CD1c-positive myeloid dendritic cell (primary cell): ENCODE results near the gene MAP2K5.
A peak's percentile ranks its signal among the peaks of the same experiment; 100 is the strongest.

Experiments used
- DNase-seq: peaks from one replicate; pipeline ENCODE4 v3.0.0-alpha.2; 2016; ENCODE audit errors: extremely low spot score

Gene MAP2K5

DNA sequence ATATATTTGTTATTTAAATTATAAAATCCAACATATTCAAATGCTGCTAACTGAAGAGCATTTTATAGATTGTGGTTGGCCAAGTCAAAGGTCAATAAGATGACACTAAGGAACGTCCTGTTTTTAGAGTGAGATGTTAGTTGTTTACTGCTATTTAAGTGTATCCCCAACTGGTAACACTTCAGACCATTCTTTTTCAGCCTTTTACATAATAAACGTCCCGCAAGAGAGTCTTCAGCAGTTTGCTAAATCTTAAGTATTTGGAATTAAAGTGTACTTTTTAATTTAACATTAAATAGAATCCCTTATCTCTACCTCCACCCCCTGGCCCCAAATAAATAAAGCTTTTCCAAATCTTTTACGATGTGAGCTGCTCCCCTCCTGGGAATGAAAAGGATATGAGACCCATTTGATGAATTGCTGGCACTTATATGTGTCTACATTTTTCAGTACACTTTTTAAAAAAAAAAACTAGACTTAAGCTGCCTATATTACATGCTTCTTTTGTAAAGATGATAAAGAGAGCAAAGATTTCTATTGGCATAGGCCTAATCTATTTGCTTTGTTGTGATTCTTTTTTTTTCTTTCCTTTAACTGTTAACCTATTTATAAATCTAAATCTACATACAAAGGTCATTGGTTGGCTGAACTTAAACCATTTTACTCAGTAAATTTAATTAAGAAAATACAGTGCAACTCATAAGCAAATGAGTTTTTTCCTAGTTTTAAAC lies 181.0 kb downstream of the MAP2K5 start:
- DNase-seq: no peak

DNA sequence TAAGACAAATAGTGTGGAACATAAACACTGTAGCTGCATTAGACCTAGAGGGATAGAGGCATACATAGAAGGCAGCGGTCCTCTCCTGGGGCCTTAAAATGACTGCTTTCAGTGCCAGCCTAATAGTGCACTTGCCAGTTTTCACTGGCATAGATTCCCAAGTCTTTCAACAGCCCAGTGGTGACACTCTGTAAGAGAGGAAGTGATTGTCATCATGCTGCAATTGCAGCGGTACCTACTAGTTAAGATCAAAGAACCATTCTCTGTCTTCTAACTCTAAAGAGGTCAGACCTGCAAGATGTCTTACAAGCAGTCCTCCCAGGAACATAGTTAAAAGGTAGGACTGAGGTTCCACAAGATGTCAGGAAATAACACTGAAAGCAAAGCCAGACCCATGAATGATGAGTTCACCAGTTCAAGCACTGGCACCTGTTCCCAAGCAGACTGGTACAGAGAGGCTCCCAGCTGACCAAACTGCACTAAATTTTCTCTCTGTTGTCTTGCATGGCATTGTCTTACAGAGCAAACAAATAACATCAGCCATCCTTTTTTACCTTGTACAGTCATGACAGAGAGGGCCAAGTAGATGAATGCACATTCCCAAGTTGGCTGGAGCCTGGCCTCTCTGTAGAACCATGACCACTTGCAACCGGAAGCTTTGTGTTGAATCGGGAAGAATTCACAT lies 182.3 kb downstream of the MAP2K5 start:
- DNase-seq: no peak

DNA sequence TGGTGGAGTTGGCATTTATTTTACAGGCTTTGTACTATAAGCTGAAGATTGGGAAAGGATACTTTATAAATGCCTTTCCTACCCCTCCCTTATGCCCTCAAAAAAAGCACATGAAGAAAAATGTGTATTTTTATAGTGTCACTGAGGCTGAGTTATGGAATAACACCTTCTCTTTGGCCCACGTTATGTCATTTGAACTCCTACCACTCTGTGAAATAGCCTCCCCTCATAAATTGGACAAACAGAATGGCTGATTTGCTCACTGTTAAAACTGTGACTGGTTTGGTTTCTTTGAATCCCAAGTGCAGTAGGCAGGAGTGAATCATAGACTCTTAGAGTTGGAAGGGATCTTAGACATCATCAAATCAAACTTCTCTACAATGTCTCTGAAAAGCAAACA lies 187.6 kb downstream of the MAP2K5 start:
- DNase-seq: no peak

DNA sequence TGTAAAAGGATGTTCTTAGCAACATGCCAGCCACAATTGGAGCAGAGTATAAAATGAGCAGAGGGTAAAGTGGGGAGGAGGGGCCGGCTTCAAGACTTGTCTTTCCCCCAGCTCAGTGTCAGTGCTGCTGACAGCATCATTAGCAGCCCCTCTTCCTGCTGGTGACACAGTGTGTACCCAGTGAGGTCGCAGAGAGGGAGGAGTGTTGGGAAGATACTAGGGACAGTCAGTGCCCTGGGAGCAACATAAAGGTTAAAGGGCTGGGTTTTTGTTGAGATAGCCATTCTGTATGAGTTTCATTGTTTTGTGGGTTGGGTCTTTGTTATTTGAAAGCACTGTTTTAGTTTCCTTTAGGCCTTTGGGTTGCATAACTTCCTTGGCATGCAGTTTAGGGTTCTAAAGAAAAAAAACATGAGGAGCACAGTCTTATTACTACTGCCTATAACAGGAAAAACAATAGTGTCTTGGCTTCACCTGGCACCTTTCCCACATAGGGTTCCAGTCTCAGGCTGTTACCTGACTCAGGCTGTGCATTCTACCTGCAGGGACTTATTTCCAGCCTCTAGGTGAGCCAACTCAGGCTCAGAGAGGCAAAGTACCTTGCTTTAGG lies 188.7 kb downstream of the MAP2K5 start:
- DNase-seq: no peak

DNA sequence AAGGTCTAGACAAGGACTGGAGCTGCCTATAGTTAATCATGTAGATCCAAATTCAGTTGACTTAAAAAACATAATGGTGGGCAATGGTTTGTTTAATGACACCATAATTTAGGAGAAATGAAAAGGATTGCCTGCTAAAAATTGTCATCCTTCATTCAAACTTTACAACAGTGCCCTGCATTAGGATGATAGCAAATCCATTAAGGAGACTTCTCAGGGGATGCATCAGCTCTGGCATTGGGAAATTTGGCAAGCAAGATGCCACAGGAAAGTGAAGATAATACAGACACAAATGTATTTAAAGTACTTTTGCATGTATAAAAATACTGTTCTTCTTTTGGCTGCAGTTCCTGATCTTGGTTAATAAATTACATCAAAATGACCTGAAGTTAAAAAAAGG lies 189.7 kb downstream of the MAP2K5 start:
- DNase-seq: no peak

DNA sequence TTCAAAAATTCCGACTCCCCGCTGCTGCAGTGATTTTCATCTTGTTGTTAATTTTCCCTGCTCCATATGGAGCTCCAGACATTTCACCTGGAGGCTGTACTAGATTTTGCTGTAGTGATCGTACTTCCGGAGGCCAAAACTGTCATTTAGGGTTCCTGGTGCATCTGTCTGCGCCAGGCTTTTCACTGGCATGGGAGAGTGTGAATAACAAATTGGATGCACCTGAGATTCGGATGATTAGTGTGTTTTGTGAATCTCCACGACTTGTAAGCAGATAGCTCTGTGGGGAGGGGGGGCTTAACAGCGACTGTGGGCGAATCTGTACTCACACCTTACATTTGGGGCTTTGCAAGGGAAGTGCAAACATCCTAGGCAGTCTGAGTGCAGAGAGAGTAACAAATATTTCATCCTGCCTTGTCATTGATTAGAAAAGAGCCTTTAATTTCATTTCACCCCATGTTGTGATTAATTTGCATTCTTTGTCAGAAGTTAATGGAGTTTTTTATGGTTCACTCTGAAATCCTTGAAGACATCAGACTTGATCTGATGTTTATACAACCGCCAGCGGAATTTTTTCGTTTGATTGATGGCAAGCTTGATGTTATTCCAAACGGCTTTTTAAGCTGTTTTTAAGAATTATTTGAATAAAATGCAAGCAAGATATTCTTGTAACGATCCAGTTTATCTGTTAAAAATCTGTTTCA lies 190.3 kb downstream of the MAP2K5 start:
- no peak for DNase-seq

DNA sequence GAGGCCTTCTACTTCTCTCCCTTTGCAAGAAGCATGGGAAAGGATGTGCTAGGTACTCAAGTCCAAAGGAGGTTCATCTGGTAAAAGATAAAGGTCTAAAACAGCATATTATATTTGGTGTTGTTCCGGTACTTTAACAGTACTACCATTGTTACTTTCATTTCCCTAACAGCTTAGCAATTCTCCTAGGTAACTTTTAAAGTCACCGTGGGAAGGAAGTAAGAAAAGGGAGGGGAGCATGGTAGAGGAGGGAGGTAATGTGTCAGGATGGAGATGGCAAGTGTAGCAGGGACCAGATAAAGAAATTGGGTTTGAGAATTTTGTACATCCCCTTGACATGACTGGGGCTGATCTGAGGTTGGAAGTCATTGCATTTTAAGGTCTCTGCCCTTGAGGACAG lies 193.4 kb downstream of the MAP2K5 start:
- no peak for DNase-seq

DNA sequence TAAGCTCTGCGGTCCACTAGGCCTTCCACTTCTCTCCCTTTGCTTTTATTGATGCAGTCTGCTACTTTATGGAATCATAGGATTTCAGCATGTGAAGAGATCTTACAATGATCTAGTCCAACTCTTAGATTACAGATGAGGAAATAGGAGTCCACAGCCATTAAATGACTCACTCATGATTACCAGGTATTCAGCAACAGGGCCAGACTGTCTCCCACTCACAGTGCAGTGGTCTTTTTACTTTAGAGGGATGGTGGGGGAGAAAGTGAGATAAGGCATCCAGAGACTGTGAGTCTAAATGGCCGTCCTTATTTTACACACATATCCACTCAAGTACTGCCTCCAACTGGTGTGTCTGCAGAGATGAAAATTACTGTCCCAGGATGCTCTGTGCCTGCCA lies 194.3 kb downstream of the MAP2K5 start:
- no peak for DNase-seq

DNA sequence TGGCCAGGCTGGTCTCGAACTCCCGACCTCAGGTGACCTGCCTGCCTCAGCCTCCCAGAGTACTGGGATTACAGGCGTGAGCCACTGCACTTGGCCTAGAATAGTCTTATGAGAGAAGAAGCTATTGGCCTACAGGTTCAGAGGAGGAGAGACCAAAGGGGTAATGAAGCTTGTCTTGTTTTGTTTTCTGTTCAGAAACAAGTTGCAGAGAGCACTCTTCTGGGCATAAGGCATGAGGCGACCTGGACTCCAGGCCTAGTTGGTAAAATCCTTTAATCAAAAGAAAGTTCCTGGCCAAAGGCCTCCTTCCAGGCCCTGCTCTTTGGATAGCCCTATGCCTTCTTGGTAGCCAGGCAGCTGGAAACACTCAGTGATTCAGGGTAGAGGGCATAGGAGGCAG lies 195.6 kb downstream of the MAP2K5 start:
- DNase-seq: no peak

DNA sequence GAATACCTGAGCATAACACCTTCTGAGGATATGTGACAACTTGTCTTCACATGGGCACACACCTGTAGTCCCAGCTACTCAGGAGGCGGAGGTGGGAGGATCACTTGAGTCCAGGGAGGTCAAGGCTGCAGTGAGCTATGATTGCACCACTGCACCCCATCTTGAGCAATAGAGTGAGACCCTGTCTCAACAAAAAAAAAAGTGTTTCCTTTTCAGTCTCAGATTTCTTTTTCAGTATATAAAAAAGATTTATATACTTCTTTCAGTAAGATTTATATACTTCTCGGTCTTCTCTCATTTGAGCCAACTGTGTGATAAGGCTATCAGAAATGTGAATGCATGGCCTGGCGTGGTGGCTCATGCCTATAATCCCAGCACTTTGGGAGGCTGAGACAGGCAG lies 197.9 kb downstream of the MAP2K5 start:
- no peak for DNase-seq

DNA sequence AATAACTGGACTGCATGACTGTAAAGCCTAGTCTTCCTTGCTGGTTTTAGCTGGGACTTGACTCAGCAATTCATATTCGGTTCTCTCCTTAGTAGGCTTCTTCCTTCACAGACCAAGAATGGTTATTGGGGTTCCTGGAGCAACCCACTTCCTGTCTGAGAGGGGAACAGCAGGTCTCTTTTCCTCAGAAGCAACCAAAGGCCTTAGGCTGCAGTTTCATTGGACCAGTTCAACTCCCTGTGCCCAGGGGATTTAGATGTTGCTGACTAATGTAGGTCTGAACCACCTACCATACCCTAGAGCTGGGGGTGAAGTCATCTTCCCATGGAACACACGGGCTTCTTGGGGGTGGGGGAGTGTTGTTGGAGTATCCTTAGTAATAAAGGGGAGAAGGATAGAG lies 198.8 kb downstream of the MAP2K5 start:
- peak; percentile 7 for DNase-seq

DNA sequence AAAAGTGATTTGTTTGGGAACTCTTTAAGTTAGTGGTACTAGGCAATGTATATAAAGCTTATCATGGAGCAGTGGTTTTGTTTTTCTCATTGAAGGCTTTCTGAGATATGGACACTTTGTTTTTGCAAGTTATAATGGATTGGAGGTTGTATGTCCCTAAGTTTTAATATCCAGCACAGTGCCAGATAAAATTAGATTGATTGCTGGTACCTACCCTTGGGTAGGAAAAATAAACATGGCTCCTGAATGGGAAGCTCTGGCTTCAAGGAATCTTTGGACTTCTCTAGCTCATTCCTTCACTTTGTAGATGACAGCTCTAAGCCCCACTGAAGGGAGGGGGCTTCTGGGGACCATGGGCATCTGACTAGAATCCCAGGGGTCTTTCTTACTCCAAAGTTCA lies 201.1 kb downstream of the MAP2K5 start:
- no peak for DNase-seq

DNA sequence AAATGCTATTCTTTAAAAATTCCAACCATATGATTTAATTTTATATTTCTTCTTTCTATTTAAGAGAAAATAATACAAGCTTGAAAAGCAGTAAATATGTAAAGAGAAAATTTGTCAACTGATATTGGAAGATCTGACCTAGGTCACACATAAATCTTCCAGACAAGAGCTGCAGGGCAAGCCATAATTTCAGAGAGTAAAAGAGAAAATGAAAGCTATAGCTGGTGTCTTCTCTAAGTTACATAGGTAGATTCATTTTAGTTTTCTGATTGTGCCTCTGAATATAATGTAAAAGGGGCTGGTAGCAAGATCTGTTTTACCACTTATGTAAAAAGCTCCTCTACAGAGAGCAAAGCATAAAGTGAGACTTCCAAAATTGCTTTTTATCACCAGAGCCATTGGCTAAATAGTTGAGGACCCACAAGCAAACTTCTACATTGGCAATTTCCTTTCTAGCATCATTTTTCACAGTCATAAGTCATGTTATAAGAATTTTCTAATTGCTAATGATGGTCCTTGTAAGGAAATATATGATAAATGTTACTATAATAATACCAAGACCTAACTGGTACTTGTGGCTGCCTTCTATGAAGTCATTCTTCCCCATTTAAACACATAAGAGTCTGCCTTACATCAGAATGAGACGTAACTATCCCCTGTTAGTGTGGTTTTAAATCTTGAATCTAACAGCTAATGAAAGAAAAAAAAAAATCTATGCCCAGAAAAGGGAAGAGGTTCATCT lies 202.0 kb downstream of the MAP2K5 start:
- peak; percentile 27 for DNase-seq

DNA sequence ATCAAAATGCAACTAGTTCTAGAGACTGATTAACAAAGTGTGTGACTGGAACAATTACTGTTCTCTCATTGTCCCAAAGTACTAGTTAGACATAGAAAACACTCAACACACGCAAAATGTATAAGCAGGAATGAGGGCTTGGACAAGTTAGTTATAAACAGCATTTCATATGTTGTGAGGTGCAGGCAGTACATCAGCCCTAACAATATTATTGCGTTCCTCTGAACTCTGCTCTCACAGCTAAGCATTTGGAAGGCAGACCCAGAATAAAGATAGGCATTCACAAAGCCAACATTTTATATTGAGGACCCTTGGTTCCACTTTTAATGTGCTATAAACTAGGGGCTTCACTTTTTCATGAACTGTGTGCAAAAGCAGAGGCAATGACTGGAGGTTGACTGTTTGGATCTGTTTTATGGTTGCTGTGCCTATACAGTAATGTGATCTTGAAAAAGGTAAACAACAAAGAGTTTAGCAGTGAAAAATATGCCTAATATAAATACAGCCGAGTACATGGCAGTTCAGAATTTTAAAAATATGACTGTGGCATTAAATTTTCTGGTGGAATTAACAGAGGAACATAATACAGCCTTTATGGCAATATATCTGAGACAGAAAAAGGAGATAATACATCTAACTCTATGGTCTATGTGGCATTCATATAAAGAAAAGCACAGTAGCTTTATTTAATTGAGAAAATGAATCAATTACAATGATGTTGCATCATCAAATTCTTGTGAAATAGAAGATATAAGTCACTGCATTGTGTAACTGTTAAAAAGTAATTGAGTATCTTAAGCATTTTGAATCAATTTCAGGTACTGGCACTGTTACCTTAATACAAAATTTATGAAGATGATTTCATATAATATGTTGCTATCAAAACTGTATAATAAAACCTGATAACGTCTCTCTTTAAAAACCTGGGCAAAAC lies 202.8 kb downstream of the MAP2K5 start:
- DNase-seq: peak; percentile 40

DNA sequence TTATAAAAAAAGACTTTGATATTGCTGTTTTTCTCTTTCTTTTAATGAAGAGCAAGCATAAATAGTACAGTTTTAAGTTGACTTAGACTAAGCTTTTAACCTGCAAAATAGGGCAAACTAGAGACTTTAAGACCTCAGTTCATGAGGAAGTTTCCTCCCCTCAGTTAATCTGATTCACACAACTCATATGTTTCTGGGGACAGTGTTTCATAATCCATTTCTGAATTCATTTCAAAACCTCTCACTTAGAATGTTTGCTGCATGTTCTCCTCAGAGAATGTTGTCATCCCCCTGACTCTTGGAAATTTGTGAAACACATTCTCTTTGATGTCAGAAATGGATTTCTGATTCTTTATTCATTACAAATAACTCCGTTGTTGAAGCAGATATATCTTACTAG lies 203.5 kb downstream of the MAP2K5 start:
- peak; percentile 55 for DNase-seq

DNA sequence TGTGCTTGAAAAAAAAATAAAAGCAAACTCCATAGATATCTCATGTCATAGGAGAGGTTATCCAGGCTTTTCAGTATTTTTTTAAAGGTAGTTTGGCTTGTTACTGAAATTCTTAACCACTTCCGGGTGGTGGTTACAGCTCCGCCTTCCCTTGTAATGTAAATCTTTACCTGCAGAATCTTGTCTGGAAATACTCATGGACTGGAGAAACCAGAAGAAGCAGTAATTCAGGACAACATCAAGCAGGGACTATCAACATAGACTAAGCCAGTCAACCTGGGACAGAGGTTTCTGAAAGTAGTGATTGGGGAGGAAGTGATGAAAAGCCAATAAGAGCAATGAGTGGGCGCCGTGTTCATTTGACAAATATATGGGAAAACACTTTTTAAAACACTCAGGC lies 203.9 kb downstream of the MAP2K5 start:
- peak; percentile 9 for DNase-seq

DNA sequence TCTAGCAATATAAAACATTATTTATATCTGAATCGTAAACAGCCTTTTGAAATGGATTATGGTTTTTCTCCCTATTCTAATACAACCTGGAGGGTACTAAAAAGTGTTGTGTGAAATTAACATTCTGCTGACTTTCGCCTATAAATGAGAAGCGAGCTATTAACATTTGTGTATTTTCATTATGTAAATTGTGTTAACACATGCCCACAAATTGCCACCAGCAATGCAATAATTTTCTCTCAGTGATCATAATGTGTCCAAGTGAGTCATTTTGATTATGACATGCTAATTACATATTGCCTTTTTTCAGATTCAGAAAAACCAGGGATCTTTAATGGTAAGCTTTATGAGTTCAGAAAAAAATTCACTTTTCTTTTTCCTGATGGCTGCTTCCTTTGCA lies 205.4 kb downstream of the MAP2K5 start:
- no peak for DNase-seq

DNA sequence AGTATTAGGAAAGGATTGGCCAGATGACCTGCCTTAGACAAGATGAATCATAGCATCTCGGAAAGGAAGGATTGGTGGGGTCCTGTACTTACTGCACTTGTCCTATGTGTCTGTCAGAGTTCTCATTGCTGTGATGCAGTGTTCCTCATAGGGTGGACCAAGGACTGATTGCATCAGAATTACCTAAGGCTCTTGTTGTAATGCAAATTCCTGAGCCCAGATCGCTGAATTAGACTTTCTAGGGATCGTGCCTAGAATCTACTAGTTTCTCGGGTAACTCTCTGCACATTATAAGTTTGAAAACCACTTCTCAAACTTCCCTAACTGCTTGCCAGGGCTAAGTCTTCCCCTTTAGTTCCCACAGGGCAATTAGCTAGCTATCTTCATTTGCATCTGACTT lies 207.9 kb downstream of the MAP2K5 start:
- no peak for DNase-seq

DNA sequence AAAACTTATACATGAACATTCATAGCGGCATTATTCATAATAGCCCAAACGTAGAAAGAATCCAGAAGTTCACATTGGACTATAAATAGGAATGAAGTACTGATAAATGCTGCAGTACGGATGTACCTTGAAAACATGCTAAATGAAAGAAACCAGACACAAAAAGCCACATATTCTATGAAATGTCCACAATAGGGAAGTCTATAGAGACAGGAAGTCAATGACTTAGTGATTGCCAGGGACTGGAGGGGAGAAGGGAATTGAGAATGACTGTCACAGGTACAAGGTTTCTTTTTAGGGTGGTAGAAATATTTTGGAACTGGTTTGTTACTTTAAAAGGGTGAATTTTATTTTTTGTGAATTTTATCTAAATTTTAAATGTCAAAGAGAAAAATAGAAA lies 211.4 kb downstream of the MAP2K5 start:
- peak; percentile 9 for DNase-seq

DNA sequence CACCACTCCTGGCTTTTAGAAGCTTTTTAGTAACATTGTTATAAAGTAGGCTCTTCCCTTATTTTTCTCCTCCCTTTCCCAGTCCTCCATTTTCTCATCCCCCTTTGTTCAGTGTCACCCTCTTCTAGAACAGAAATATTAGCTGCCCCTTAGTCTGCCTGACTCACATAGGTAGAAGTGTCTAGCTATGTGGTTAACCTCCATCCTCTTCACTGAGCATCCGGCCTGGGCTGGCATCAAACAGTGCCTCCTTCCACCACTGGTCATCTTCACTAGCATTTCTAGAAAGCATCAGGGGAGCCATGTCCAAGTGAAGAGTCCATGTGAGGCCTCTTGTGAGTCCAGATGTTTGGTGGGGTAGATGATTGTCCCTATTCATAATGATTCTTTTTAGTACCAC lies 212.8 kb downstream of the MAP2K5 start:
- no peak for DNase-seq

DNA sequence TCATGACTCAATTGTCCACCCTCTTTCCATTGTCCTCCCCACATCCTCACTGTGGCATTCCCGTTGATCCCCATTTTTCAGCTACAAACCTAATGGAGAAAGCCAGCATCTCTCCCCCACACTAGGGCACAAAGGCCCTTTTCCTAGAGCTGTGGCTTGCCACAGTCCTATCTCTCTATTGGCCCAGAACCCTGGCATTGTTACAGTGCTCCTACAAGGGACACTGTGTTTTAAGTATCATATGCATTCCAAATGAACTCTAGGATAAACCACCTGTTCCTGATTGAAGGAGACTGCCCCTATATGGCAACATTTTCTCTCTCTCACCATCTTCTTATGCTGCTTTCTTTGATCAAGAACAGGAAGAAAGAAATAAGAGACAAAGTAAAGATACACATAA lies 213.4 kb downstream of the MAP2K5 start:
- DNase-seq: no peak
